Astrocyte (in vitro differentiated cells and primary cell): ENCODE results near the gene ZAP70.

Experiments
- EZH2 ChIP-seq: IDR thresholded peaks from 2 replicates; pipeline ENCODE4 v1.6.1; 2012; ENCODE audit warnings: mild to moderate bottlenecking, low read length, inconsistent platforms; ENCODE audit not compliant: insufficient read depth
- TF ChIP-seq, protein P1 (sequence below): IDR thresholded peaks from 2 replicates; pipeline ENCODE4 v1.5.1; 2011; ENCODE audit warnings: low read depth, mild to moderate bottlenecking, inconsistent platforms, low read length, moderate library complexity; ENCODE audit not compliant: insufficient read depth

GRCh38 chr2:97708608-97709007 is 4.8 kb upstream of the ZAP70 start:
- no peak for TF ChIP-seq EZH2
- TF ChIP-seq, protein P1, sequence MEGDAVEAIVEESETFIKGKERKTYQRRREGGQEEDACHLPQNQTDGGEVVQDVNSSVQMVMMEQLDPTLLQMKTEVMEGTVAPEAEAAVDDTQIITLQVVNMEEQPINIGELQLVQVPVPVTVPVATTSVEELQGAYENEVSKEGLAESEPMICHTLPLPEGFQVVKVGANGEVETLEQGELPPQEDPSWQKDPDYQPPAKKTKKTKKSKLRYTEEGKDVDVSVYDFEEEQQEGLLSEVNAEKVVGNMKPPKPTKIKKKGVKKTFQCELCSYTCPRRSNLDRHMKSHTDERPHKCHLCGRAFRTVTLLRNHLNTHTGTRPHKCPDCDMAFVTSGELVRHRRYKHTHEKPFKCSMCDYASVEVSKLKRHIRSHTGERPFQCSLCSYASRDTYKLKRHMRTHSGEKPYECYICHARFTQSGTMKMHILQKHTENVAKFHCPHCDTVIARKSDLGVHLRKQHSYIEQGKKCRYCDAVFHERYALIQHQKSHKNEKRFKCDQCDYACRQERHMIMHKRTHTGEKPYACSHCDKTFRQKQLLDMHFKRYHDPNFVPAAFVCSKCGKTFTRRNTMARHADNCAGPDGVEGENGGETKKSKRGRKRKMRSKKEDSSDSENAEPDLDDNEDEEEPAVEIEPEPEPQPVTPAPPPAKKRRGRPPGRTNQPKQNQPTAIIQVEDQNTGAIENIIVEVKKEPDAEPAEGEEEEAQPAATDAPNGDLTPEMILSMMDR: no peak
